H1 (cell line): Measurements from ENCODE around the gene BDP1. TPM values are rescaled to one million over a fixed set of nuclear protein-coding genes. Genes with fewer than 3 reads are reported as not detected.

Experiments
- CTCF ChIA-PET: fragments of 300-600 bp; sonication (Branson Sonifier 250); formaldehyde crosslinking; loops from one replicate; lab custom pipeline; 2021; ENCODE audit not compliant: partially characterized antibody; lab: Charles Lee
- POLR2A ChIA-PET: fragments of 300-600 bp; sonication (Branson Sonifier 250); formaldehyde crosslinking; loops from one replicate; lab custom pipeline; 2021; ENCODE audit warnings: inconsistent platforms; ENCODE audit not compliant: partially characterized antibody; lab: Charles Lee
- DNase-seq, 2 experiments: peaks; one replicate each; pipeline versions ENCODE4 v3.0.0 to v3.0.0-alpha.2; 2010 to 2022; ENCODE audit warnings: low spot score in 2 of 2, low read depth in 1 of 2, mixed read lengths in 1 of 2
- FAIRE-seq: peaks from 2 replicates; lab custom pipeline; 2011; peaks lifted over from hg19 to GRCh38; lab: Jason Lieb, UNC
- H2AFZ ChIP-seq: 2 replicates; pipeline ENCODE4 v1.8.1; 2012; ENCODE audit warnings: low read length, inconsistent platforms
- H2AK5ac ChIP-seq: 2 replicates; pipeline ENCODE4 v1.6.1; 2013; ENCODE audit warnings: low read depth, low read length
- H2BK120ac ChIP-seq: replicated peaks from 2 replicates; pipeline ENCODE3; 2013; ENCODE audit warnings: low read depth, low read length, inconsistent platforms
- H2BK12ac ChIP-seq: 2 replicates; pipeline ENCODE4 v1.6.1; 2013; ENCODE audit warnings: low read depth, low read length
- H2BK15ac ChIP-seq: 2 replicates; pipeline ENCODE4 v1.6.1; 2013; ENCODE audit warnings: low read length
- H2BK20ac ChIP-seq: 2 replicates; pipeline ENCODE4 v1.6.1; 2013; ENCODE audit warnings: low read length
- H2BK5ac ChIP-seq: 2 replicates; pipeline ENCODE4 v1.6.1; 2013; ENCODE audit warnings: low read depth, low read length
- H3K14ac ChIP-seq: 2 replicates; pipeline ENCODE4 v1.6.1; 2013; ENCODE audit warnings: inconsistent platforms; ENCODE audit not compliant: insufficient read length
- H3K18ac ChIP-seq: 2 replicates; pipeline ENCODE4 v1.6.1; 2013; ENCODE audit warnings: low read length; ENCODE audit errors: extremely low read depth
- H3K23ac ChIP-seq: 2 replicates; pipeline ENCODE4 v1.6.1; 2013; ENCODE audit warnings: inconsistent platforms; ENCODE audit not compliant: insufficient read length
- H3K23me2 ChIP-seq: 2 replicates; pipeline ENCODE4 v1.6.1; 2013; ENCODE audit warnings: low read depth, low read length
- H3K27ac ChIP-seq: 2 replicates; pipeline ENCODE4 v1.6.1; 2011; ENCODE audit warnings: low read depth, low read length, inconsistent platforms
- H3K27me3 ChIP-seq, 4 experiments: replicated peaks in 1 of 4; 1 replicate in 1 of 4; 2 replicates in 3 of 4; pipeline versions ENCODE4 v1.6.1 to v1.8.1; 2011 to 2013; ENCODE audit warnings: low read length in 3 of 4, mild to moderate bottlenecking in 3 of 4, inconsistent platforms in 2 of 4, mixed read lengths in 2 of 4, moderate library complexity in 1 of 4; ENCODE audit not compliant: control insufficient read depth in 3 of 4, insufficient read depth in 3 of 4; ENCODE audit errors: extremely low read depth in 1 of 4
- H3K36me3 ChIP-seq, 4 experiments: 2 replicates each; pipeline versions ENCODE4 v1.6.1 to v1.8.1; 2011 to 2013; ENCODE audit warnings: mild to moderate bottlenecking in 4 of 4, low read length in 3 of 4, moderate library complexity in 2 of 4, control low read depth in 1 of 4, inconsistent platforms in 1 of 4; ENCODE audit not compliant: insufficient read depth in 4 of 4, control insufficient read depth in 2 of 4
- H3K4ac ChIP-seq: replicated peaks from 2 replicates; pipeline ENCODE3; 2013; ENCODE audit warnings: low read length, low read depth, mixed read lengths, inconsistent platforms; ENCODE audit not compliant: insufficient read length
- H3K4me1 ChIP-seq, 4 experiments: replicated peaks in 1 of 4; 1 replicate in 1 of 4; 2 replicates in 3 of 4; pipeline versions ENCODE4 v1.6.1 to v1.8.1; 2011 to 2013; ENCODE audit warnings: low read length in 3 of 4, inconsistent platforms in 2 of 4, mixed read lengths in 1 of 4; ENCODE audit not compliant: insufficient read depth in 4 of 4, control insufficient read depth in 3 of 4
- H3K4me2 ChIP-seq, 2 experiments: 2 replicates each; pipeline versions ENCODE4 v1.6.1 to v1.8.1; 2011 to 2013; ENCODE audit warnings: low read depth in 2 of 2, low read length in 2 of 2, control low read depth in 1 of 2, inconsistent platforms in 1 of 2, mild to moderate bottlenecking in 1 of 2; ENCODE audit not compliant: insufficient read depth in 1 of 2
- H3K4me3 ChIP-seq, 4 experiments: fragments of 200-600, 300-600 bp in 1 of 4; sonication (generic), shearing (Covaris generic), sonication (Bioruptor Twin) in 1 of 4; 2 replicates each; pipeline versions ENCODE4 v1.5.1 to v1.8.1; 2011 to 2016; ENCODE audit warnings: low read length in 4 of 4, low read depth in 3 of 4, control low read depth in 2 of 4, inconsistent platforms in 2 of 4, mild to moderate bottlenecking in 2 of 4, mixed read lengths in 1 of 4, moderate library complexity in 1 of 4; ENCODE audit not compliant: insufficient read depth in 2 of 4; ENCODE audit errors: extremely low read depth in 1 of 4
- H3K56ac ChIP-seq: replicated peaks from 2 replicates; pipeline ENCODE3; 2013; ENCODE audit warnings: low read depth, mild to moderate bottlenecking, mixed read lengths, low read length, inconsistent platforms; ENCODE audit not compliant: insufficient read length
- H3K79me1 ChIP-seq: 2 replicates; pipeline ENCODE4 v1.6.1; 2013; ENCODE audit warnings: low read depth, low read length, control low read depth
- H3K79me2 ChIP-seq, 2 experiments: 2 replicates each; pipeline versions ENCODE4 v1.6.1 to v1.8.1; 2012 to 2013; ENCODE audit warnings: low read length in 2 of 2, mild to moderate bottlenecking in 2 of 2, inconsistent platforms in 1 of 2; ENCODE audit not compliant: insufficient read depth in 2 of 2, control insufficient read depth in 1 of 2
- H3K9ac ChIP-seq, 4 experiments: replicated peaks in 1 of 4; 1 replicate in 1 of 4; 2 replicates in 3 of 4; pipeline versions ENCODE4 v1.6.1 to v1.8.1; 2011 to 2013; ENCODE audit warnings: low read depth in 3 of 4, low read length in 3 of 4, control low read depth in 2 of 4, mild to moderate bottlenecking in 2 of 4, moderate library complexity in 2 of 4, inconsistent platforms in 1 of 4; ENCODE audit errors: extremely low read depth in 1 of 4
- H3K9me3 ChIP-seq, 2 experiments: 2 replicates each; pipeline versions ENCODE4 v1.6.1 to v1.8.1; 2012 to 2013; ENCODE audit warnings: mild to moderate bottlenecking in 2 of 2, moderate library complexity in 2 of 2, control low read depth in 1 of 2, inconsistent platforms in 1 of 2, low read depth in 1 of 2, low read length in 1 of 2, mixed read lengths in 1 of 2; ENCODE audit not compliant: insufficient read depth in 2 of 2
- H4K20me1 ChIP-seq, 2 experiments: replicated peaks in 1 of 2; 2 replicates each; pipeline versions ENCODE3 to v1.8.1; 2011 to 2013; ENCODE audit warnings: inconsistent platforms in 2 of 2, low read length in 2 of 2, mild to moderate bottlenecking in 1 of 2; ENCODE audit not compliant: insufficient read depth in 2 of 2, control insufficient read depth in 1 of 2
- H4K5ac ChIP-seq: 2 replicates; pipeline ENCODE4 v1.6.1; 2013; ENCODE audit warnings: low read length, low read depth, mixed read lengths, inconsistent platforms; ENCODE audit not compliant: insufficient read length
- H4K8ac ChIP-seq: 2 replicates; pipeline ENCODE4 v1.8.0; 2013; ENCODE audit warnings: mild to moderate bottlenecking, moderate library complexity, low read length, inconsistent platforms; ENCODE audit not compliant: insufficient read depth; ENCODE audit errors: extremely low read depth
- H4K91ac ChIP-seq: replicated peaks from 2 replicates; pipeline ENCODE3; 2013; ENCODE audit warnings: low read length, mixed read lengths, inconsistent platforms; ENCODE audit not compliant: insufficient read length
- ASH2L ChIP-seq: fragments of 200-600, 300-600 bp; sonication (generic); IDR thresholded peaks from one replicate; pipeline ENCODE4 v1.7.1; 2017; ENCODE audit warnings: low read length
- BCL11A ChIP-seq, 2 experiments: IDR thresholded peaks; one replicate each; pipeline ENCODE4 v1.6.1; 2011; ENCODE audit warnings: low read depth in 2 of 2, low read length in 2 of 2, mild to moderate bottlenecking in 2 of 2
- BRCA1 ChIP-seq: IDR thresholded peaks from 2 replicates; pipeline ENCODE4 v1.6.1; 2012; ENCODE audit warnings: low read depth, low read length, improper control_type of control experiment
- EGR1 ChIP-seq: IDR thresholded peaks from 2 replicates; pipeline ENCODE4 v1.6.1; 2011; ENCODE audit warnings: low read depth, low read length, borderline replicate concordance
- GABPA ChIP-seq: IDR thresholded peaks from 2 replicates; pipeline ENCODE4 v1.6.1; 2011; ENCODE audit warnings: mild to moderate bottlenecking, low read length, moderate library complexity, borderline replicate concordance; ENCODE audit not compliant: insufficient read depth
- HDAC6 ChIP-seq: IDR thresholded peaks from one replicate; pipeline ENCODE4 v1.7.1; 2012; ENCODE audit warnings: low read depth, mild to moderate bottlenecking, inconsistent platforms, low read length, moderate library complexity
- SIX5 ChIP-seq: IDR thresholded peaks from 2 replicates; pipeline ENCODE4 v1.6.1; 2011; ENCODE audit warnings: mild to moderate bottlenecking, low read depth, low read length
- SP1 ChIP-seq: IDR thresholded peaks from 2 replicates; pipeline ENCODE4 v1.6.1; 2011; ENCODE audit warnings: low read depth, low read length
- SRF ChIP-seq: IDR thresholded peaks from 2 replicates; pipeline ENCODE4 v1.6.1; 2011; ENCODE audit warnings: mild to moderate bottlenecking, low read depth, low read length, moderate library complexity
- WGBS, 2 experiments: shearing (Covaris generic) in 1 of 2; methylation state at CpG; one replicate each; pipeline versions ENCODE4 v1.1.6 to v1.1.7; 2013 to 2015; ENCODE audit warnings: low lambda C conversion rate in 2 of 2, mixed read lengths in 2 of 2, inconsistent platforms in 1 of 2, low coverage in 1 of 2, missing lambda C conversion rate in 1 of 2; ENCODE audit not compliant: insufficient replicate concordance in 2 of 2, insufficient coverage in 1 of 2, insufficient read length in 1 of 2; ENCODE audit errors: extremely low coverage in 1 of 2, missing lambda C conversion rate in 1 of 2; 5-methylcytosine and 5-hydroxymethylcytosine counted together
- polyA plus RNA-seq, 7 experiments: library from polyadenylated mRNA; depleted of rRNA in 3 of 7; stranded (reverse) in 5 of 7; unstranded in 2 of 7; fragments of >200 nt in 5 of 7; fragments of 200-250 nt in 2 of 7; gene quantifications; 1 replicate in 5 of 7; 2 replicates in 1 of 7; 4 replicates in 1 of 7; pipeline versions ENCODE4 v1.2.1 to v1.2.3, GENCODE V29; 2011 to 2013; ENCODE audit warnings: missing spikeins in 2 of 7, mixed read lengths in 2 of 7
- total RNA-seq: library from RNA; stranded (reverse); fragmentation: NEBNext Ultra II Directional; extraction: Animal tissue kit (Norgen Biotek cat#: 25700); gene quantifications from 2 replicates; pipeline ENCODE4 v1.2.1, GENCODE V29; 2021

Gene BDP1
- total and polyA plus RNA-seq, 2 of the 8 experiments (the other 6 are each of a cell fraction or from before 2014, with no cell fraction given), result 4.7 to 32.1 TPM

DNA sequence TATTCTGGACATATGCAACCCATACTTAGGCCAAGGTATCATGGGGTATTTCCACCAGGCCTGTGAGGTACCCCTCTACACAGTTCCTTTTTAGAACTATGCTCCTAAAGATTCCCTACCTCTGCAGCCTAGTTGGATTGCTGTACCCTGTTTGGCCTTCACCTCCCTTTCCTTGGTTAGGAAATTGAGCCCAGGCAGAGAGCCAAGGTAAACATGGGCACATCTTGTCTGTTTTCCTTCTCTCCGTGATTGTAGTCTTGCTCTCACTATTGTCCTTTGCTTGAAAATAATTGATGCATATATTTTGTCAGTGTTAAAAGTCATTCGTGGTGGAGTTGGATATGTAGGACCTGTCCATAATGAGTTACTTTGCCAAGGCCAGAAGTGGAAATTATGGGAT is 26.7 kb downstream of the BDP1 start:
- CTCF ChIA-PET, result no interaction called here
- Histone ChIP-seq H2BK15ac (no peak overlapping the region), H3K79me1 (no peaks in the 10 kb centered on the region), H3K9ac (no peak overlapping the region), H3K56ac (no peak overlapping the region), H3K27ac (no peak overlapping the region), H4K8ac (no peak overlapping the region), H4K91ac (no peak overlapping the region), H3K79me2 (no peaks in the 10 kb centered on the region), H4K5ac (no peak overlapping the region), H3K4me2 (no peak overlapping the region), H4K20me1 (peaks cover 0 to 3% of the 10 kb centered on the region in 2 experiments), H3K23ac (no peak overlapping the region), H3K18ac (no peak overlapping the region), H3K4me3 (no peak overlapping the region), H3K14ac (no peak overlapping the region), H3K27me3 (no peaks in the 10 kb centered on the region), H3K9me3 (no peaks in the 10 kb centered on the region), H3K4ac (no peak overlapping the region), H2BK20ac (no peak overlapping the region), H2BK5ac (no peak overlapping the region), H2AFZ (no peak overlapping the region), H2AK5ac (no peak overlapping the region), H2BK12ac (no peak overlapping the region), H3K4me1 (no peaks in the 10 kb centered on the region), H3K36me3 (peaks cover 4 to 40% (median 15%) of the 10 kb centered on the region in 4 experiments; a peak in 7 of 8 replicates), H2BK120ac (no peak overlapping the region), H3K23me2 (no peaks in the 10 kb centered on the region)
- no peak for TF ChIP-seq SRF
- no peak for TF ChIP-seq GABPA
- no peak for TF ChIP-seq HDAC6
- no peak for TF ChIP-seq ASH2L
- TF ChIP-seq EGR1, result no peak
- TF ChIP-seq BRCA1, result no peak
- TF ChIP-seq SIX5, result no peak
- TF ChIP-seq SP1, result no peak
- no peak for TF ChIP-seq BCL11A (IDR thresholded peaks at IDR 0.05; ENCODE audit: low read depth in 2 of 2, low read length in 2 of 2)
- DNase-seq (no peak), FAIRE-seq (no peak)
- POLR2A ChIA-PET, result no interaction called here
- WGBS, 2 experiments, result 83% methylated on average over 2 of the region's 2 CpGs; no CpG with 5 or more reads in 1 of the 2 experiments
